GM20000 (cell line): ENCODE measurements around the gene NEGR1.

Experiments
- DNase-seq: peaks from one replicate; pipeline ENCODE4 v3.0.0; 2012; ENCODE audit warnings: low spot score
- CTCF ChIP-seq: IDR thresholded peaks from 2 replicates; pipeline ENCODE4 v1.5.1; 2012; ENCODE audit warnings: mild to moderate bottlenecking, control low read depth; ENCODE audit errors: extremely low read depth, missing control alignments

Gene NEGR1

DNA sequence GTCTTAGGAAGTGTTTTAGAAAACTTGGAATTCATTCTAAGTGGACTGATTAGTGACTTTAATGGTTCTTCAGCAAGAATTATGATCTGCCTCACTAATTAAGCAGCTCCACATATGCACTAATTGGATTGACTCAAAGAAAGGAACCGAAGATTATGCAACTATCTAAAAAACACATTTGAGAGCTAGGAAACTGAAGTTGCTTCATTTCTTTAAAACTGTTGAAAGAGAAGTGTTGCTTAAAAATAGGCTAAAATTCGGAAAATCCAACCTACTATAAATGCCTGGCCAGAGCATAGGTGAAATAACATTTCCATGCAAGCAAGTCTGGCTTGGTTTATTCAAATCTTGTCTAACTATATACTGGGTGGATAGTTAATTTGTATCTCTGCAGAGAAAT is 698.6 kb downstream of the NEGR1 start:
- DNase-seq, result no peak

DNA sequence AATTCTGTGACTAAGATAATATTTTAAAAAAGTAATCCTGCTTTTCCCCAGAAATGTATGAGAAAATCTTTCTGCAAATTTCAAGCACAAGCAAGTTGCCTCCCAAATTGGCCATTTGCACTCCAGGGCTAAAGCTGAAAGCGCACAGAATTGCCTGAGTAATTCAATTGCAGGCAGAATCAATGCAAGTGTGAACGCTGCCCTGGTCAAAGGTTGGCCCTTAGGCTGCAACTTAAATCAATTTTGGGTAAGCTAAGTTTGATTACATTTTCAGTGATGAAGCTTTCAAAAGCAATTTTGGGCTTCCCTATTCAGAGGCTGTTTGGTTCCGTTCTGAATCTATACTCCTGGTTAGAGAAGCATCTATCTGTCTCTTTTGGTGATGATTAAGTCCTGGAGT is 699.7 kb downstream of the NEGR1 start:
- no peak for DNase-seq
- no peak for TF ChIP-seq CTCF

More for the DNA sequence above, 698.6 kb downstream of the NEGR1 start:
- no peak for TF ChIP-seq CTCF

- TF ChIP-seq CTCF, result no peak
- DNase-seq, result no peak
These were observed 704.7 kb downstream of the NEGR1 start for GRCh38 chr1:71577451-71578131.

DNA sequence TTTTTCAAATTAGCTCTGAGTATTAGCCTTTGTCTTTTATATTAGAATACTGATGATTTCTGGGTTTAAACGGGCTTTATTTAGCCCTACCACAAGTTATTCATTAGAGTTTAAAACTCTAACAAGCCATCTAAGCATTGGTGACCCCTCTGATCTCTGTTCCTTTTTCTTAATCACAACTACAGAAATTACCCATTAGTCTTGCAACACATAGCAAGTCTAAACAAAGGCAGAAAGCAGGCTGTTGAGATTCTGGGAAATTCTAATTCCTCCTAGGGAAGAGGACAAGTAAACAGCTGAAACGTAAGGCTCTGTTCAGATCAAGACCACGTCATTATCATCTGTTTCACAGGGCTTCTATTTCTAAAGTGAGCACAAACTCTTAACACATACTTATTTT is 710.3 kb downstream of the NEGR1 start:
- no peak for TF ChIP-seq CTCF
- no peak for DNase-seq

DNA sequence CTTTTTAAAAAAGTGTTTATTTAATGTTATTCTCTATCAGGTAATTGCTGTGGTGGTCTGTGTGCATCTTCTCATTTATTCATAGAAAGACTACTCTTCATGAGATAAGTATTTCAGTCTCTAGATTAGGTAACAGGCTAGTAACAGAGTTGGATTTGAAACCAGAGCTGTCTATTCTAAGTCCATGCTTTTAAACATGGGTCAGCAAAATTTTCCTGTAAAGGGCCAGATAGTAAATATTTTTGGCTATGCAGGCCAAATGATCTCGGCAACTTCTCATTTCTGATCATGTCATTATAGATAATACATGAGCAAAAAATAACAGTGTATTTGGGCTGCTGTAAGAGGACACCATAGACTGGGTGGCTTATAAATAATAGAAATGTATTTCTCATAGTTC is 715.9 kb downstream of the NEGR1 start:
- TF ChIP-seq CTCF, result no peak
- no peak for DNase-seq

- no peak for TF ChIP-seq CTCF
- DNase-seq, result no peak
These were observed 716.5 kb downstream of the NEGR1 start for GRCh38 chr1:71565831-71566230.

DNA sequence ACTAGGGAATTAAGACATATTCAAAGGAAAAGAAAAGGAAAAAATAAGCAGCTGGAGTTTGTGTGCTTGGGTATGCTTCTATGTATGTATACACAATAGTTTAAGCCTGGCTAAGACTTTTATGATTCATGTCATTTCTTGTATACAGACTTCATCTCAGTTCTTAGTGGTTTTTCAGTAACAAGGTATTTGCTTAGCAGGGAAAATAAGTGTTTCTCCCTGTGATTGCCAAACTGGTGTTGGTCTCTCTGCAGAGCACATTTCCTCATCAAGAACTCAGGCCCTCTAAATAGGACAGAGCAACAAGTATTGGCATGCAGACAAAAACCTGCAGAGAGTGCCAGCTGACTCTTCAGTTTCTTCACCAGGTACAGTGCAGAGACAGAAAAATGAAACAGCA is 717.1 kb downstream of the NEGR1 start:
- no peak for TF ChIP-seq CTCF
- DNase-seq, result no peak
